IPS-18a (cell line): ENCODE results near the gene JMJD6.
A peak's percentile ranks its signal among the peaks of the same experiment; 100 is the strongest.
"Not testable (repeated sequence)": the region's sequence is repeated elsewhere in the genome, so short reads cannot be mapped to it uniquely, and the experiment has no call there.

Experiments used
- H3K27ac ChIP-seq: one replicate; pipeline ENCODE4 v1.5.1; 2013; ENCODE audit warnings: low read length
- H3K27me3 ChIP-seq: one replicate; pipeline ENCODE4 v1.6.1; 2013; ENCODE audit warnings: mild to moderate bottlenecking, low read length; ENCODE audit not compliant: control insufficient read depth, insufficient read depth
- H3K36me3 ChIP-seq: one replicate; pipeline ENCODE4 v1.6.1; 2013; ENCODE audit warnings: low read depth, low read length; ENCODE audit not compliant: control insufficient read depth
- H3K4me1 ChIP-seq: one replicate; pipeline ENCODE4 v1.6.1; 2013; ENCODE audit warnings: low read depth, low read length; ENCODE audit not compliant: control insufficient read depth
- H3K4me3 ChIP-seq: one replicate; pipeline ENCODE4 v1.5.1; 2013; ENCODE audit warnings: low read length
- H3K9ac ChIP-seq: one replicate; pipeline ENCODE4 v1.6.1; 2013; ENCODE audit warnings: mild to moderate bottlenecking, low read length, moderate library complexity
- H3K9me3 ChIP-seq: one replicate; pipeline ENCODE4 v1.6.1; 2013; ENCODE audit warnings: low read depth, low read length; ENCODE audit not compliant: control insufficient read depth

Gene JMJD6

GRCh38 chr17:76735006-76735405 lies 8.6 kb upstream of the JMJD6 start:
- Histone ChIP-seq H3K36me3 (peaks cover 45% of the 10 kb centered on the region), H3K4me3 (peak overlapping the region; percentile 90), H3K27ac (no peak overlapping the region), H3K9me3 (no peaks in the 10 kb centered on the region), H3K27me3 (no peaks in the 10 kb centered on the region), H3K4me1 (peaks cover 19% of the 10 kb centered on the region), H3K9ac (peak overlapping the region; percentile 99)

- peaks cover 49% of the 10 kb centered on the region for H3K36me3 ChIP-seq
- no peak overlapping the region for H3K27ac ChIP-seq
- peak overlapping the region; percentile 99 for H3K9ac ChIP-seq
- no peaks in the 10 kb centered on the region for H3K9me3 ChIP-seq
- H3K27me3 ChIP-seq, result no peaks in the 10 kb centered on the region
- peak overlapping the region; percentile 90 for H3K4me3 ChIP-seq
- H3K4me1 ChIP-seq, result peaks cover 19% of the 10 kb centered on the region
Observed at GRCh38 chr17:76734080-76734840, 7.9 kb upstream of the JMJD6 start.

- Histone ChIP-seq H3K27ac (no peak overlapping the region), H3K4me3 (peak overlapping the region; percentile 90), H3K27me3 (no peaks in the 10 kb centered on the region), H3K36me3 (peaks cover 49% of the 10 kb centered on the region), H3K9me3 (no peaks in the 10 kb centered on the region), H3K9ac (no peak overlapping the region), H3K4me1 (peaks cover 12% of the 10 kb centered on the region)
Observed at GRCh38 chr17:76733618-76733957, 7.2 kb upstream of the JMJD6 start.

- Histone ChIP-seq H3K9ac (no peak overlapping the region), H3K4me1 (peaks cover 11% of the 10 kb centered on the region), H3K9me3 (no peaks in the 10 kb centered on the region)
Observed at GRCh38 chr17:76732734-76733617, 6.6 kb upstream of the JMJD6 start.

GRCh38 chr17:76731800-76732733 lies 5.7 kb upstream of the JMJD6 start:
- not testable (repeated sequence) for H3K9me3 ChIP-seq, H3K9ac ChIP-seq, H3K27me3 ChIP-seq, H3K4me3 ChIP-seq, H3K27ac ChIP-seq
- Histone ChIP-seq H3K36me3 (peaks cover 49% of the 10 kb centered on the region), H3K4me1 (peaks cover 18% of the 10 kb centered on the region)

More at GRCh38 chr17:76732734-76733617, 6.6 kb upstream of the JMJD6 start:
- Histone ChIP-seq H3K4me3 (peak overlapping the region; percentile 90), H3K36me3 (peaks cover 49% of the 10 kb centered on the region), H3K27ac (no peak overlapping the region), H3K27me3 (no peaks in the 10 kb centered on the region)

- Histone ChIP-seq H3K27ac (peak overlapping the region; percentile 90), H3K27me3 (no peaks in the 10 kb centered on the region), H3K36me3 (peaks cover 29% of the 10 kb centered on the region), H3K4me3 (peak overlapping the region; percentile 88), H3K9me3 (no peaks in the 10 kb centered on the region), H3K9ac (peak overlapping the region; percentile 94), H3K4me1 (peaks cover 9% of the 10 kb centered on the region)
Observed at GRCh38 chr17:76727745-76728456, 1.5 kb upstream of the JMJD6 start.

GRCh38 chr17:76726776-76727718 lies 641 bp upstream of the JMJD6 start, which contains the start of gene METTL23:
METTL23 (plus strand) TSS chr17:76726839; CDS start chr17:76729711, 2,872 bp downstream.
- H3K27ac ChIP-seq, result peak within 1 kb of the TSS; percentile 90
- peaks cover 9% of the 10 kb centered on the region for H3K4me1 ChIP-seq
- H3K9me3 ChIP-seq, result no peaks in the 10 kb centered on the region
- H3K36me3 ChIP-seq, result peaks cover 27% of the 10 kb centered on the region
- H3K27me3 ChIP-seq, result no peaks in the 10 kb centered on the region
- H3K4me3 ChIP-seq, result peak within 1 kb of the TSS; percentile 88
- peak within 1 kb of the TSS; percentile 94 for H3K9ac ChIP-seq

- Histone ChIP-seq H3K9me3 (no peaks in the 10 kb centered on the region), H3K36me3 (peaks cover 33% of the 10 kb centered on the region), H3K4me3 (peak overlapping the region; percentile 88), H3K27ac (no peak overlapping the region), H3K4me1 (peaks cover 9% of the 10 kb centered on the region), H3K9ac (peak overlapping the region; percentile 59), H3K27me3 (no peaks in the 10 kb centered on the region)
Observed at GRCh38 chr17:76725580-76726230, 701 bp downstream of the JMJD6 start.

GRCh38 chr17:76723812-76724211 lies 2.6 kb downstream of the JMJD6 start:
- H3K4me1 ChIP-seq, result peaks cover 9% of the 10 kb centered on the region
- no peaks in the 10 kb centered on the region for H3K27me3 ChIP-seq
- H3K36me3 ChIP-seq, result peaks cover 48% of the 10 kb centered on the region

More at GRCh38 chr17:76723812-76724211, 2.6 kb downstream of the JMJD6 start:
- Histone ChIP-seq H3K9ac (no peak overlapping the region), H3K4me3 (no peak overlapping the region), H3K9me3 (no peaks in the 10 kb centered on the region), H3K27ac (no peak overlapping the region)
